Uterus (tissue), 4 donors: Measurements from ENCODE around the gene MND1. TPM values are rescaled to one million over a fixed set of nuclear protein-coding genes. Genes with fewer than 3 reads are reported as not detected.
A peak's percentile ranks its signal among the peaks of the same experiment; 100 is the strongest.

ENCODE experiments used
- DNase-seq, 2 donors: peaks; one replicate each; pipeline ENCODE4 v3.0.0-alpha.2; 2019 to 2020
- H3K27ac ChIP-seq, 2 donors: fragments of 200-600 bp; sonication (generic); 1 replicate in 1 of 2; 2 replicates in 1 of 2; pipeline ENCODE4 v1.5.1; 2016 to 2018
- H3K27me3 ChIP-seq, 2 donors: fragments of 200-600 bp; sonication (generic); one replicate each; pipeline ENCODE4 v1.5.1; 2018 to 2019; ENCODE audit warnings: control low read depth in 1 of 2
- H3K36me3 ChIP-seq, 2 donors: fragments of 200-600 bp; sonication (generic); one replicate each; pipeline ENCODE4 v1.5.1; 2019; ENCODE audit warnings: control low read depth in 1 of 2
- H3K4me1 ChIP-seq, 2 donors: fragments of 200-600 bp; sonication (generic); one replicate each; pipeline ENCODE4 v1.5.1; 2018 to 2019; ENCODE audit warnings: control low read depth in 1 of 2
- H3K4me3 ChIP-seq, 2 donors: fragments of 200-600 bp; sonication (generic); 1 replicate in 1 of 2; 2 replicates in 1 of 2; pipeline ENCODE4 v1.5.1; 2018 to 2019; ENCODE audit warnings: mild to moderate bottlenecking in 1 of 2
- H3K9me3 ChIP-seq, 2 donors: fragments of 200-600 bp; sonication (generic); one replicate each; pipeline ENCODE4 v1.5.1; 2019; ENCODE audit warnings: control low read depth in 1 of 2
- POLR2A ChIP-seq, 2 donors: fragments of 450-650 bp; IDR thresholded peaks; one replicate each; pipeline ENCODE4 v1.6.1; 2016; ENCODE audit warnings: antibody characterized with exemption in 2 of 2, mild to moderate bottlenecking in 1 of 2, moderate library complexity in 1 of 2
- intact Hi-C: fragments of 100-400 bp; cut with DNase I; formaldehyde crosslinking; loops from one replicate; pipeline ENCODE4 v1.15.1; 2023; ENCODE audit warnings: low total_unique reads
- total RNA-seq, 4 donors: library from RNA; depleted of rRNA in 3 of 4; stranded (reverse); fragments of >200 nt in 3 of 4; gene quantifications; one replicate each; pipeline versions ENCODE4 v1.1.0 to v1.2.4, GENCODE V29; 2014 to 2023
- TF ChIP-seq, protein P1 (sequence below), 4 experiments: fragments of 200-600 bp in 2 of 4; fragments of 450-650 bp in 2 of 4; sonication (generic) in 2 of 4; IDR thresholded peaks; one replicate each; pipeline ENCODE4 v1.5.1; 2016 to 2019; ENCODE audit warnings: antibody characterized with exemption in 4 of 4, mild to moderate bottlenecking in 2 of 4, moderate library complexity in 1 of 4
- donor health status: DM: yes; HTN: yes; CAD: no.

The MND1 gene
- total RNA-seq, 4 donors from 2014 or later = 1.0 to 6.5 TPM; not detected in 2

DNA sequence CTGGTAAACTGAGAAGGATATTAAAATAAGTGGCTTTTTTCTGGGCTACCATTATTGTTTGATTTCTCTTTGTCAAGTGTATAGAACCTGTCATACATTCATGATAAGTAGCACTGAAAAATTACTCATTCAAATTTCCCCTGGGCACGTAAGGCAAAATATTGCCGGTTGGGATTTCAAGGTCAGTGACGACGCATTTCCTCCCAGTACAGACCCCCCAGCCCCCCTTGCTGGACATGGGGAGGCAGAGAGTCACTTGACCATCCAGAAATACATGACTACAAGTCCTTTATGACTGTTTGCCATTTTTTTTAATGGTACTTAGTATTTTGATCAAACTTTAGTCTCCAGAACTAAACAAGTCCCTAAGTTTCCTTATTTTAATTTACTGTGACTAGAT lies 6.8 kb upstream of the MND1 start:
- H3K27me3 ChIP-seq = no peaks in the 10 kb centered on the region
- intact Hi-C loops = no loop called here
- no peaks in the 10 kb centered on the region for H3K36me3 ChIP-seq
- no peak overlapping the region for H3K27ac ChIP-seq
- no peak for DNase-seq
- H3K9me3 ChIP-seq = no peaks in the 10 kb centered on the region
- H3K4me1 ChIP-seq = no peaks in the 10 kb centered on the region
- TF ChIP-seq POLR2A (IDR thresholded peaks at IDR 0.05) = no peak
- no peak overlapping the region for H3K4me3 ChIP-seq

DNA sequence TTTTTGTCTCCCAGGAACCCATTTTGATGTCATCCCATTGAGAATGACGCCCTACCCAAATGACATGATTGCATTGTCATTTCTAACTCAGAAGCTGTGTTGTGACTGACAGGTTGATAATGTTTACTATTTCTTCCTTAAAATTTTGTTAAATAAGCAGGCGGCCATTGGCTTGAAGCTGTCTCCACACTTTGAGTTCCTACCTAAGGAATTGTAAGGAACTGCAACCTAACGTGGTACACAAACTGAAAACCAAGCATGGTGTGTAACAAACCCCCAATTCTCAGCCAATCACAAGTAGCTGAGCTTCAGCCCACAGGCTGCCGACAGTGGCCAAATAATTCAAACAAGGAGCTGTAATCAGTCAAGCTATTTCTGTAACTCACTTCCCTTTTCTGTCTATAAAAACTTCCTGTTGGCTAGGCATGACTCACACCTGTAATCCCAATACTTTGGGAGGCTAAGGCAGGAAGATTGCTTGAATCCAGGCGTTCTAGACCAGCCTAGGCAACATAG lies 2.9 kb upstream of the MND1 start:
- intact Hi-C loops = loop anchor here (5.0 kb wide), 1 partner anchor 236 kb away; no protein-coding TSS in a partner anchor
- H3K9me3 ChIP-seq = no peaks in the 10 kb centered on the region
- no peak for DNase-seq
- no peak overlapping the region for H3K27ac ChIP-seq
- H3K36me3 ChIP-seq = no peaks in the 10 kb centered on the region
- no peak overlapping the region for H3K4me3 ChIP-seq
- H3K27me3 ChIP-seq = no peaks in the 10 kb centered on the region
- H3K4me1 ChIP-seq = no peaks in the 10 kb centered on the region
- TF ChIP-seq, protein P1, sequence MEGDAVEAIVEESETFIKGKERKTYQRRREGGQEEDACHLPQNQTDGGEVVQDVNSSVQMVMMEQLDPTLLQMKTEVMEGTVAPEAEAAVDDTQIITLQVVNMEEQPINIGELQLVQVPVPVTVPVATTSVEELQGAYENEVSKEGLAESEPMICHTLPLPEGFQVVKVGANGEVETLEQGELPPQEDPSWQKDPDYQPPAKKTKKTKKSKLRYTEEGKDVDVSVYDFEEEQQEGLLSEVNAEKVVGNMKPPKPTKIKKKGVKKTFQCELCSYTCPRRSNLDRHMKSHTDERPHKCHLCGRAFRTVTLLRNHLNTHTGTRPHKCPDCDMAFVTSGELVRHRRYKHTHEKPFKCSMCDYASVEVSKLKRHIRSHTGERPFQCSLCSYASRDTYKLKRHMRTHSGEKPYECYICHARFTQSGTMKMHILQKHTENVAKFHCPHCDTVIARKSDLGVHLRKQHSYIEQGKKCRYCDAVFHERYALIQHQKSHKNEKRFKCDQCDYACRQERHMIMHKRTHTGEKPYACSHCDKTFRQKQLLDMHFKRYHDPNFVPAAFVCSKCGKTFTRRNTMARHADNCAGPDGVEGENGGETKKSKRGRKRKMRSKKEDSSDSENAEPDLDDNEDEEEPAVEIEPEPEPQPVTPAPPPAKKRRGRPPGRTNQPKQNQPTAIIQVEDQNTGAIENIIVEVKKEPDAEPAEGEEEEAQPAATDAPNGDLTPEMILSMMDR (IDR thresholded peaks at IDR 0.05) = no peak
- TF ChIP-seq POLR2A (IDR thresholded peaks at IDR 0.05) = no peak

DNA sequence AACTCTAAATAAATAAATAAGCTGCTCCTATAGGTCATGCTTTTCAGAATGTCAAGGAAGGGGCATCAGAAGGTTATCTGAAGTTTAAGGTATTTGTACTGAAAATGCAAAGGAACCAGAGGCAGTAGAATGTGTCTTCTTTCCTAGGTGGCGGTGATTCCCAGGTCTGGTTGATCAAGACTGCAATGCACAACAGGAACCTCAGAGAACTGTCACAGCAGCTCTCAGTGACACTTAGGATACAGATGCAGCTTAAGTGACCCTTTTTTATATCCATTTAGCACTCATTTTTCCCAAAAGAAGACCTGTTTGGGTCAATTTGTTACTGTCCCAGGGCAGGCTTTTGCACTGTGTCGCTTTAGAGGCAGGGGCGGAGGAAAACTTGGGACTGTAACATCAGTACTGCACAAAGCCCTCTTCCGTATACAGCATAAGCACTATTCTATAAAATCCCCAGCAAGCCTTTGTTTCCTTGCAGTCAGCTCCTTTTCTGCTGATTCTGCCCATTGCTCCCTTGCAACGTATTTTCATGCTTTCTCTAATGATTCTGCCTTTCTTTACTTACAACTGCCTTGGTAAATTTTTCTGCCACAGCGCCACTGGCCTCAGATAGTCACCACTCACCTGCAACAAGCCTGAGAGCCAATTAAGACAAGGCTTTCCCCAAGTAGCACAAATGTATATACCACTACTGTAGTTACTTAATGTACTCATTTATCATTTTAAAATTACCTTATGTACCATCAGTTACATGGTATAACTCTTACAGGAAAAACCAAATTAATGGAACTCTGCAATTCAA lies 1.5 kb upstream of the MND1 start:
- no peak for DNase-seq
- H3K4me1 ChIP-seq = no peaks in the 10 kb centered on the region
- intact Hi-C loops = loop anchor here (5.0 kb wide), 1 partner anchor 234 kb away; no protein-coding TSS in a partner anchor
- no peaks in the 10 kb centered on the region for H3K9me3 ChIP-seq
- no peak overlapping the region for H3K27ac ChIP-seq
- H3K36me3 ChIP-seq = no peaks in the 10 kb centered on the region
- no peak overlapping the region for H3K4me3 ChIP-seq
- H3K27me3 ChIP-seq = no peaks in the 10 kb centered on the region
- TF ChIP-seq POLR2A (IDR thresholded peaks at IDR 0.05) = no peak
- TF ChIP-seq, protein P1 (IDR thresholded peaks at IDR 0.05) = no peak

DNA sequence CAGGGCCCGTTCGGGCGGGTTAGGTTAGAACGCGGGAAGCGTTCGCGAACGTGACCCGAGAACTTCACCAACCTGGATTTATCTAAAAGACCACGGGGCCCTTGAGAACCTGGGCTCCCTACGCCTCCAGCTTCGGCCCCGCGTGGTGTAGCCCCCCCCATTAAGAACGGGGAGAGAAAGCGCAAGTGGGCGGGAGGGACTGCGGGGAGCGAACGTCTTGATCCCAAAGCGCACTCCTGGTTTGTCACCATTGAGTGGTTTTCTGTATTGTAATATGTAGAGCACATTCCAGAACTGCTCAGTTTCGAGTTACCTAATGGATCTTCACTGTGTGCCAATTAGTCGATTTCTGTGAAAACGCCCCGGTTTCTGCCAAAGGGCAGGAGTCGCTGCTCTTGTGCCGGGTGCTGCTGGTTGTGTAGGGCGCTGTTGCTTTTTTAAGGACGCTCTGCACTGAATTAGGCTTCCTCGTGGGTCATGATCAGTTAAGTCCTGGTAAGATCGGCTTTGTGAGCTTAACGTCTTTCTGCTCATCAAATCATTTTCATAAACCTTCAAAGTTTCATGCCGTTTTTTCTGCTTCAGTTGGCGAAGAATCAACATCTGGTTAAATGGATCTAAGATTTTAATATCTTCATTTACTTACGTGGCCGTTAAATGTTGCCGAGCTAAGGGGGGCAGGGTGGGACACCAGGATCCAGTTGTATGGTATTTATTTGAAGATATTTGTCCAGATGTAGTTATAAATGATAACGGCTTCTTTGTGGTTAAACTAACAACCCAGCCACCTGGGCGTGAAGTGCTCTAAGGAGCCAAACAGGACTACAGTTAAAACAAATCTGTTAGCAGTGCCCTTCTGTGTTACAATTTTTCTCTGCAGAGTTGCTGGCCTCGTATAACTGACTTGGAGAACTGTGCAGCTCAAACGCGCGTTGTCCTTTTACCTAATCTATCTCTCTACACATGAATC lies 809 bp downstream of the MND1 start:
- Histone ChIP-seq H3K9me3 (no peaks in the 10 kb centered on the region), H3K27me3 (no peaks in the 10 kb centered on the region), H3K4me1 (no peaks in the 10 kb centered on the region), H3K4me3 (peak overlapping the region; percentile 34 to 67), H3K27ac (no peak overlapping the region), H3K36me3 (no peaks in the 10 kb centered on the region)
- intact Hi-C loops = no loop called here
- peak in 1 of 2 donors; percentile 20 for DNase-seq
- TF ChIP-seq POLR2A (IDR thresholded peaks at IDR 0.05) = no peak
- TF ChIP-seq, protein P1 (IDR thresholded peaks at IDR 0.05) = no peak

DNA sequence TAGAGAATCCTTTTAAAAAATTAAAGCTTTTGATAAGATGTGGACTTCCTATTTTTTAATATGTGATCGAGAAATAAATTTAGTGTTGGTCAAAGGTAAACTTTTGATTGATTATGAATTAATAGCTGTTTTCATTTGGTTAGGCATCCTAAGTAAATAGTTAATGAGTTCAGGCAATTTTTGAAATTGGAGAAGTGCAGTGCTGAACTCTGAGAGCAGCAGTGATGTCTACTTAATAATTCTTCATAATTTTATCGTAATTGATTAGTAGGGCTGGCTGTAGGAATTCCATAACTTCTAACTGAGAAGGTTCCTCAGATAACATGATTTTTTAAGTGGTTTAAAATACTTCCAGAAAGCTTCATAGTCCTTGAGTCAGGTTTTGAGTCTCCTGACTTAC lies 1.5 kb downstream of the MND1 start:
- no peaks in the 10 kb centered on the region for H3K9me3 ChIP-seq
- H3K4me1 ChIP-seq = no peaks in the 10 kb centered on the region
- no peak for DNase-seq
- TF ChIP-seq, protein P1 (IDR thresholded peaks at IDR 0.05) = no peak
- no peak for TF ChIP-seq POLR2A (IDR thresholded peaks at IDR 0.05)
- no peak overlapping the region for H3K4me3 ChIP-seq
- H3K27me3 ChIP-seq = no peaks in the 10 kb centered on the region
- no peaks in the 10 kb centered on the region for H3K36me3 ChIP-seq
- H3K27ac ChIP-seq = no peak overlapping the region
- intact Hi-C loops = no loop called here
